GM21576 (cell line): Measurements from ENCODE around the gene ANKS6.

Experiments used
- ATAC-seq: cut with Tn5 transposase; IDR thresholded peaks from one replicate; pipeline ENCODE4 v1.9.1; 2021; ENCODE audit warnings: mild to moderate bottlenecking, moderate library complexity; ENCODE audit not compliant: unreplicated experiment

The ANKS6 gene

DNA sequence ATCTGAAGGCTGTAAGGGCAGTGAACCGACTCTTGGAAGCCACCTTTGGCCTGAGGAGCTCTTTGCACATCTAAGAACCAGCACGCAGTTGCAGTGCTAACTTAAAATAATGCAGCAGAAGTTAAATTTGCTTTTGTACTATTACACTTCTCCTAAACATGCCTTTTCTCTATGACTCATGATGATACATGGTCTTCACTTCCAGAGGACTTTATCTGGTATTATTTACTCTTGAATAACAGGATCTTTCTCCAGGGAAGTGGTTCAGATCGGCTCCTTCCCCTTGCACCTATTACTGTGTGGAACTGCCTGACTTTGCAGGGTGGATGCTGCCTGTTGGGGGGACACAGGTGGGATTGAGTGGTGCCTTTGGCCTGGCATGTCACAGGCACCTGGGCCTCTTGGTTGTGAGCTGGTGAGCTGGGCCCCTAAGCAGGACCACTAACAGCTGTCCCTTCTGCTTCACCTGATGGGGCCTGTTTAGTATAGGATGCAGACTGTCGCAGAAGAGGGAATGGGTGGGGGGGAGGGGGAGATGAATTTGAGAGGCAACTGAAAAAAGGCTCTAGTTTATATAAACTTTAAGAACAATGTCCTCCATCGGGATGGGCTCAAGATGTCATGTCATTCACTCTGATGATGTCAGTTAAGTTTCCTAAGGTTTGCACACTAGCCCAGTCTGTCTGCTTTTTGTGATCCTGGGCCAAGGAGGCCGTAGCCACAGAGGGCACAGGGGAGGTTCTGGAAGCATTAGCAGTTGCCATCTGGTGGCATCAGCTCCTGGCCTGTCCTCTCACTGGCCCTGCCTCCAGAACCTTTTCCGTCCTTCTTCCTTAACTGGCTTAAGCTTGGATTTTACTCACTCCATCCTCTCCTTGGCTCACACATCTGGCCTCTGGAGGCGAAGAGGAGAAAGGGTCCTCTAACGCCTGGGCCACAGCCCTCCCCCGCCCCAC, 53.8 kb downstream of the ANKS6 start:
- ATAC-seq, result no peak

DNA sequence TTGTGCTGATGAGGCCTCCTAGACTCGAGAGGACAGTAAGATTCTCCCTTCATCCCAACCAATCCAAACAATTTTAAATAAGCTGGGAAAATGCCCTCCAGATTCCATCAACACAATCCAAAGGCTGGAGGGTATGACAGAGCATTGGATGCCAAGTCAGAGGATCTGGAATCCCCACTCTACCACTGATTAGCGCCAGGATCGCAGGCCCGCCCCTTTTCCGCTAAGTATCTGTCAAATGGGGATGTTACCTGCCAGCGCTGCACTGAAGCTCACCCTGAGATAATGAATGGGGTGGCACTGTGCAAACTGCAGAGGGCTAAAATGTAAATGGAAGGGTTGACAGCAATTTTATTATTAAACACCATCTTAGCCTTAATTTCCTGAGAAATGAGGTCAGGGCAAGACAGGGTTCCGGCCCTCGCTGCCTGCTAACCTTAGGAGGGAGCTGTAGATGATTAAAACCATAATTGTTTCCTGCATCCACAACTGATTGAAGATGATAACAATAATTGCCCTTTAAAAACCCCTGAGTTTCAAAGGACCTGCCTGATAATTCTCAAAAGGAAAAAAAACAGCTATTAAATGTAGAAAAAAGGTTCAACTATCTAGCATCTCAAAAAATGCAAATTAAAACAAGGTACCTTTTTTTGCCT, 56.0 kb downstream of the ANKS6 start:
- ATAC-seq, result no peak

DNA sequence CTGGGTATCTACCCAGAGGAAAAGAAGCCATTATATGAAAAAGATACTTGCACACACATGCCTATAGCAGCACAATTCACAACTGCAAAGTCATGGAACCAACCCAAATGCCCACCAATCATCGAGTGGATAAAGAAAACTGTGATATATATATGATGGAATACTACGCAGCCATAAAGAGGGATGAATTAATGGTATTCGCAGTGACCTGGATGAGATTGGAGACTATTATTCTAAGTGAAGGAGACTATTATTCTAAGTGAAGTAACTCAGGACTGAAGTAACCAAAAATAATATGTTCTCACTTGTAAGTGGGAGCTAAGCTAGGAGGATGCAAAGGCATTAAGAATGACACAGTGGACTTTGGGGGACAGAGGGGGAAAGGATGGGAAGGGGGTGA, 57.6 kb downstream of the ANKS6 start:
- ATAC-seq, result no peak

DNA sequence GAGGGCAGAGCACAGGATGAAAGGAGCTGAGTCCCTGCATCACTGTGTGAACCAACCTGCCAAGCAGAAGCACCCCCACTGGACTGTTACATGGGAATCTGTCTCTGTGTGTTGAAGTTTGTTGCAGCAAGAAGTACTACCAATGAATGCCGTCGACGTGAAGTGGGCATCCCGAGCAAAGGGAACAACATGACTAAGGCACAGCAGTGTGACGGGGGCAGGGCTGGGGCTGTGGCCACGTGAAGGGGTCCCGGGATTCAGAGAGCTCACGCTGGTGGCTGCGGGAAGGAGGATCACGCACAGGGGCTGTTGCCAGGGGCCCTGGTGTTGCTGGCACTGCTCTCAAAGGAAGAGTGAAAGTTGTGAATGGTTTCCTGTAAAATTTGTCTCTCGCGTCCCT, 60.1 kb downstream of the ANKS6 start:
- no peak for ATAC-seq

DNA sequence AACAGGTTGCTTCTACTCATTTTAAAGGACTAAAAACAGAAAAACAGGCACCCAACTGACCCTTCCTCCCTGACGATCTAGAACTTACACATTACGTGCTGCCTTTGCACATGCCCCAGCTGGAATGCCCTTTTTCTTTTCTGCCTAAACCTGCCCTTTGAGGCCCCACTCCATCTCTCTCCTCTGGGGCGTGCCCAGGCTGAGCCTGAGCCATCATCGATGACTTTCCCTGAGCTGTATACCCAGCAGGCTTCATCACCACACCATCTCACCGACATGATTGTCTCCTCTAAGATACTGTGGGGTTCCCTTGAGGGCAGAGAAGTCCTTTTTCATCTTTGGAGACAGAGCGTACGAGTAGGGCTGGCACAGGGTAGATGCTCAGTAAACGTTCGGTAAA, 63.6 kb downstream of the ANKS6 start:
- ATAC-seq, result no peak

DNA sequence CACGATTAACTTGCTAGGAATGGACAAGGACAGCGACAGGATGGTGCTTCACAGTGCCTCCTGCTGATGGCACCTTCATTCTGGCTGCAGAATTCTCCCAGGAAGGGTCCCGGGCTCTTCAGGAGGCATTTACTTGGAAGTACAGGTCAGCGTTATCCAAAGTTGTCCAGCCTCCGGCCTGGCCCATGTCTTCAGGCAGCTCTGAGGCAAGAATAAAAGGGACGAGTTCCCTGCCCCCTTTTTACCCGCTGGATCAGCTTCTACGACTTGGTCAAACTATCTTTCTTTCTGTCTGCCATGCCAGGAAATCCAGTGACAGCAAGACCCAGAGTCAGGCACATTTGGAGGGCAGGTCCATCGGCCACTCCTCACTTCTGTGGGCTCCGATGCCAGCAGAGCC, 64.3 kb downstream of the ANKS6 start:
- no peak for ATAC-seq

DNA sequence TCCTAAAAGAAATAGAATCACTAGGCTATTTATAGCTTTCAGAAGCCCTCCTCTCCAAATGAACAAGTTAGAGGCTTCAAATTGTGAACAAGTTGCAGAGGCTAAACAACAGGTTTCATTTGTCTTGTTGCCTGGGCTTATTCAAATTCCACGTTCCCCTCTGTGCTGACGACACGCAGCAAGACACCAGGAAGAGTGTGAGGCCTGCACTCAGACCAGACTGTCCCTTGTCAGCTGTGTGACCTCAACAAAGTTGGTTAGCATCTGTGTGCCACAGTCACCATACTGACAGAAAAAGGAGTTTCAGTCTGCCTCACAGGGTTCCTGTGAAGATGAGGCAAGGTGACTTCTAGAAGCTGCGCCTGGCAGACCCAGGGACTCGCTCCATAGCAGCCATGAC, 65.5 kb downstream of the ANKS6 start:
- ATAC-seq, result no peak

DNA sequence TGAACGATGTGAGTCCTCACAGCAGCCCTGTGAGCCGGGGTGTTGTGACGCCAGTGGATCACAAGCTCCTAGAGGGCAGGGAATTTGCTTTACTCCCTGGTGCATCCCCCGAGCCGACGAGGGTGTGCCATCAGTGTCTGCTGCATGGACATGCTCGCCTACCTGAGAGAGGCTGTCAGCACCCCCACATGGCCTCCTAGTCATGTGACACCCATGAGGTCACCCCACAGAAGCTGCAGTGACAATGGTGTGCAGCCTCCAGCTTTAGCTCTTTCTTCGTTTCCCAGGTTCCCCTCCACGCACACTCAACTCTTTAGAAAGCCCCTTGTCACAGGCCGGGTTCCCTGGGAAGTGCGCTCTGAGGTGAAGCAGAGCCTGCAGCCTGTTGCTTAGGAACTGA, 67.9 kb downstream of the ANKS6 start:
- ATAC-seq, result no peak

DNA sequence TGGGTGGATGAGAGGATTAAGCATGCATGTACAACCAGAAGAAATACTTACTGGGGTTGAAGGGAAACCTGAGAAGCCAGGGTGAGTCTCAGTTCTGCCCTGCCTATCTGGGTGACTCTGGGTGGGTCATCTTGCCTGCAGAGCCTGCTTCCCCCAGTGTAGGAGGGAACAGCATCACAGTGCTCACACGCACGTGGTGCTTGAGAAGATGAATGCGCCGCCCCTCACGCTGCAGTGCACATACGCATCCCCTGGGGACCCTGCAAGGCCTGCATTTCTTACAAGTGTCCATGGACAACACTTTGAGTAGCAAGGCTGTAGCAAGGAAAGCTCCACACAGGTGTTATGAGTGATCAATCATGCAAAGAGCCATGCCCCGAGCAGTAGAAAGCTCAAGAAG, 68.9 kb downstream of the ANKS6 start:
- no peak for ATAC-seq

DNA sequence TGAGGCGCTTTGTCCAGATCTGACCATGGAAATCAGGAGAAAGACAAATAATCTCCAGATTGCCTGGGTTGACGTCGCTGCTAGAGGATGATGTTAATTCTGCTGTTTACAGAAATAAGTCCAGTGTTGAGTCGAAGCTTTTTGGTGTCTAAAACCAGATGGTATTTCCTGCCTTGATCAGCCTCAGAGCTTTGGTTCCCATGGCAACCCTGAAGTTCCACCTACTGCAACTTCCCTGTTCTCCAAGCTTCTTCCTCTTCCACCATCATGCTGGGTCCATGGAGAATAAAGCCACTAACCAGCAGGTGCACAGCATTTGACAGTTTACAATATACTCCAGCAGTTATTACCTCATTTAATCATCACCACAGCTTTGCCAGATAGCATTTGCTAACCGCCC, 69.6 kb downstream of the ANKS6 start:
- ATAC-seq, result no peak

DNA sequence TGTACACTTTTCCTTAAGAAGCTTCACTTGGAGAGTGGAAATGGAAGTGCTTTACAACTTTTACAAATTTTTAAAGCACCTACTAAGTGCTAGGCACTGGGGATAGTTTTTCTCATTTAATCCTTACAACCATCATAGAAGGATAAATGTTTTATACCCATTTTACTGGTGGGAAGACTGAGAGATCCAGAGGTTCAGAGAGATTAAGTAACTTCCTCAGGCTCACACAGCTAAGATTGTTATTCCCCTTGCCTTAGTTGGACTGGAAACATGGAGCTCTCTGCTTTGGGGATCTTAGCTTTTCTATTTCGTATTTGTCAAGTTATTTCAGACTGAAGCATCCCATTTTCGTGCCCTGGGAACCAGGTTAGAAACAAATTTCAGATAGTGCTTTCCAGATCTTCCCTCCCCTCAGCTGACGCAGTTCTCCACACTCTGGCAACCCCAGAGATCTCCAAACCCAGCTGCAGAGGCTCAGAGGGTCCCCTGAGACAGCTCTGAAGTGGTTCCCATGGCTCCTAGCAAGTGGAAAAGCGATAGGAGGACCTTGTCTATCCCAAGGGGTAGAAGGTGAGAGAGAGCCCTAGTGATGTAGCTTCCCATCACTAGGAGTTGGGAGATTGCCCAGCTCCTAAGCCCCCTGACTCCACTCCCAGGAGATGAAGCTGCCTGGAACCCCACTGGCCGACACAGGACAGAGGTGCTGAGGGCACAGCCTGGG, 71.4 kb downstream of the ANKS6 start:
- ATAC-seq, result no peak

DNA sequence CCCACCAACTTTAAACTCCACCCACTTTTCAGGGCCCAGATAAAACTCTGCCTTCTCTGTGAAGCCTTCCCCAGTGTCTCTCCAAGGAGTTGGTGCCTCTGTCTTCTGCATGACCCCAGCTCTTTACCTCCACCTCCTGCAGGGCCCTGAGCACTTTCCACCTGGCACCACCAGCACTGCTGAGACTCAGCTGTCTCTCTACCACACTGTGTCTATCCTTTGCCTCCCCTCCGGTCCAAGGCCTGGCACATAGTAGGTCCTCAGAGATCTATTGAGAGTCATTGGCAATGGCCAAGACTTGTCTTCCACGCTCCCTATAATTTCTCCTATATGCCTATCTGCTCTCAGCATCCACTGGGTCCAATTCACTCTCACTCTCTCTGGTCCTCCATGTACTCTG, 74.7 kb downstream of the ANKS6 start:
- no peak for ATAC-seq

DNA sequence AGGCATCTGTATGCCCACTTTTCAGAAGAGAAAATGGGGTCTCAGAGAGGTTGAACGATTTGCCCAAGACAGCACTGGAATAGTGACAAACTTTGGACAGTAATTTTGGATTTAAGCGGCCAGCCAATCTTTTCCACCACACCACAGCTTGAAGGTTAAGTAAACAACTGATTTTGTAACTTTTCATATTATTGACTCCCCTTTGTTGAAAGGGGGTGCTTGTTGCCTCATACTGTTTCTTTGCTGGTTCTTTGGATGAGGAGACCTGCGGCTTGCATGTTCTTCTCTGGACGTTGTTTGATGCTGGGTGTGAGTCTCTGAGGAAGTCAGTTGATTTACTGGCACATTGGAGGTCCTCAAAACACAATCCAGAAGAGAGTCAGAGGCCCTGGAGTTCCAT, 76.0 kb downstream of the ANKS6 start:
- no peak for ATAC-seq

DNA sequence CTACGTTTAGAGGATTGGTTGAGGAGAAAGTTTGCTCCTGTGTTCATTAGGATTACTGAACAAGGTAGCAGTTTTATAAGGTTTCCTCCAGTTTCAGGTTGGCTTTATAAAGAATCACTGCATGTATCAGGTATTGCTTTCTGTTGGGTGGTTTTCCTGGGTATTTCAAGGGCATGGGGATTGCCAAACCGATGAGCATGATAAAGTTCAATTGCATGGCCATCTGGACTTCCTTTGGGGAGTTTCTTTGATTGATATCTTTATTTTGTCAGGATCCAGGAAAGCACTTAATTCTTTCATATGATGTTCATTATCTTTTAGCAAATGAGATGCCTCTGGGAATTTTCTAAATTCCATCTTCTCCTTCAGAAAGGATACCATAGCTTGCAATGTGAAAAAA, 77.3 kb downstream of the ANKS6 start:
- no peak for ATAC-seq

DNA sequence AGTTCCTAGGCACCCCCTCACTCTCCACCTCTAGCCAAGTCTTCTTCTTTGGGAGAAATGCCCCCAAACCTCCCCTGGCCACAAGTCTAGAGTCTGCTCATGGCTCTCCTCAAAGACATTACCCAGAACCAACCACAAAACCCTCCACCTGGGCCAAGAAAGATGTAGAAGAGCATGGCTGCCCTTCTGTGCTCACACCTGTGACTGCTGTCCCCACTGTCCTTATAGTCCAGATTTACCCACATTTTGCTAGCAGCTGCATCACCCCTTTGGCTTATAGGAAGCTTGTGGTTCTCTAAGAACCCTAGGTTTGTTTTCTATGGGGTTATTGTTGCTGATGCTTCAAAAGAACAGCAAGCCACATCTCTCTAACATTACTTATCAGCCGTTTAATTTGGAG, 81.5 kb downstream of the ANKS6 start:
- ATAC-seq, result no peak

DNA sequence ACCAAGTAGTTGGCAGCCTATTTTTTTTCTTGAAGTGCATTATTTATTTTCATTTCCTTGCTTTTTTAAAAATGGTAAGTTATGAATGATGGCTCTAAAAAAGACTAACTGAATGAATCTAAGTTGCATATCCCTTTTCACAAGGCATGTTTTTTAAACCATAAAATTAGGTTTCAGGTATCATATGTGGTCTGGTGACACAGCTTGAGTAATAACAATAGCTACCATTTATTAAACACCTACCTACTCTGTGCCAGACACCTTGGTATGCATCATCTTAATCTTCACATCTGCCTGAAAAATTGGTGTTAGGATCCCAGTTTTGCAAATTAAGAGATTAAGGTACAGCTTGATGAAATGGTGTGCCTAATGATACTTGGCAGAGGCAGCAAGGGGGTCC, 83.4 kb downstream of the ANKS6 start:
- ATAC-seq, result no peak

DNA sequence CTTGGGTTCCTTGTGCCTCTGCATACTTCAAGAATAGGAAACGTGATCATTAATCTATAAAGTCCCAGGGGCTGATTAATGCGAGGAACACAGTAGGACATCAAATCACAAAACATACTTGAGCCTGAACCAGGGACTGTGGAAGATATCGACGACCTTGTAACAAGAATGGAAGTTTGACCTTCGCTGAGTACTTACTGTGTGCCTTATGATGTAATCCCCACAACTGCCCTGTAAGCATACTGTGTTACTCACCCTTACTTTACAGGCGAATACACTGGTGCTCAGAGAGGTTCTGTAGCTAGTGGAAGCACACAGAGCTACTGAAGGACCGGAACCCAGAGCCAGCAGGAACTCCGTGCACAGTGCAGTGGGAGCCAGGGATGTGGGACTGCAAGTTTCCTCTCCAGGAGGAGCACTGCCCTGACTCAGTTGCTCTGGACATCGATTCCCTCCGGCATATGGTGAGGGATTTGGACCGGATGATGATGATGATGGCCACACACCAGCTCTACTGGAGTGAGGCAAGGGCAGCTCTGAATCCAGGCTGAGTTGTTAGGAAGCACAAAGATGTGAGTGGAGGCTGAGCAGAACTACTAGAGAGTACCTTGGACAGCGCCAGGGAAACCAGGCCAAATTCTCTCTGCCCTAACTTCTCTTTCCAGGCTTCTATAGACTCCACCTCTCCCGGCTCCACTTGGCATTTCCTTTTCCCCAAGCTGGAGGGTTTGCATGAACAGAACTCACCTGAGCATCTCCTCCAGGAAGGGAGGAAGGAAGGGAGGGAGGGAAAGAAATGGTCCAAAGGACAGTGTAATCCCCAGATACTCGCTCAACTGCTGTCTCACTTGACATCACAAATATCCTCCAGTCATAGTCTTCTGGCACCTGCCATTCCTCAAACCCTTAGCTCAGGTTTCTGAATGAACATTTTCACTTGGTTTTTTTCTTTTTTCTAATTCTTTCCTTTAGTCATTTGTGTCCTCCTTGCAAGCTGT, 86.1 kb downstream of the ANKS6 start:
- no peak for ATAC-seq

DNA sequence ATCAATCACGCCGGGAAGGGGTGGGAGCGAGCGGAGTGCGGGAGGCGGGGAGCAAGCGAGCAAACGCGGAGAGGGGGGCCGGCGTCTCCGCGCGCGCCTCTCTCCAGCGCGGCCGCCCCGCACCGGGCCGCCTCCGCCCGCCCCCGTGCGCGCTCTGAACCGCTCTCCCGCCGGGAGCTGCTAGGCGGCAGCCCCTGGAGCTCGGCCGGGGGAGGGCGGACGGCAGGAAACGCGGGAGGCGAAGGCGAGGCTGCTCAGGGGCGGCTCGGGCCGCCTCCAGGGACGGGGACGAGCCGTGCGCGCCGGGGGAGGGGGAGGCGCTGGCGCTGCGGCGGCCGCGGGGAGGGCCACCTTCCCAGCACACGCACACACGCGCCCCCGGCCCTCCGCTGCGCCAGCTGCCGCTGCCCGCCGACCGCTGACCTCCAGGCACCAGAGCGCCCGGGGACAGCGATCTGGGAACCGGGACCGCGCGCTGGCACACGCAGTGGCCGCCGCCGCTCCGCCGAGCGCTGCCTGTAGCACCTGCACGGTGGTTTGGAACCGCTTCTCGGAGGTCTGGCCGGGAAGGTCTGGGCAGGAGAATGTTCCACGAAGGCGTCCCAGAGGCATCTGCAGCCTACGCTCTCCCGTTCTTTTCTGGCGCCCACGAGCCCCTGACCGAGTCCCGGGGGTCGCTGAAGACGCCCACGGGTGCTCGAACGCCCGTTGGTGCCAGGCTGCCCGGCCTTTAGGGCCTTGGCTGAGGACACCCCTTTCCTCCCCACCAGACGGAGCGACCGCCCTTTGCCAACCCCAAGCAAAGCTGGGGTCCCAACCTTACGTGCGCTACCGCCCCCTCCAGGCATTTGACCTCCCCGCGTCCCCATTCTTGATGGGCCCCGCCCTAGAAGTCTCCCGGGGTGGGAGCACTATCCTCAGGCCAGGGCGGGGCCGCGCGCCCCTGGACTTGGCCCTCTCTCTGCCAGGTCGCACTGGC, 87.1 kb downstream of the ANKS6 start, which contains the start of gene GABBR2:
TSS of gene GABBR2 (minus strand) at position 3 of the 979 bp plus-strand sequence. CDS start 198 bp downstream, outside the sequence.
- ATAC-seq, result no peak
